SK-N-SH (cell line): ENCODE data around the gene EMP2. TPM values are rescaled to one million over a fixed set of nuclear protein-coding genes. Genes with fewer than 3 reads are reported as not detected.

ENCODE experiments used
- CTCF ChIA-PET: fragments of 300-600, 350-600 bp; formaldehyde crosslinking; extraction: SDS; loops from one replicate; lab custom pipeline; 2021; lab: Yijun Ruan, JAX
- POLR2A ChIA-PET: fragments of 350-600 bp; sonication (Branson Sonifier 250); formaldehyde crosslinking; extraction: SDS; loops from one replicate; lab custom pipeline; 2020; ENCODE audit warnings: antibody characterized with exemption, inconsistent platforms; lab: Yijun Ruan, JAX
- DNase-seq: peaks from one replicate; pipeline ENCODE4 v3.0.0; 2012
- H2AFZ ChIP-seq: fragments of 200-600 bp; sonication (generic); 2 replicates; pipeline ENCODE4 v1.8.1; 2016; ENCODE audit warnings: antibody characterized with exemption, mild to moderate bottlenecking, low read depth
- H3F3A ChIP-seq: fragments of 200-600 bp; sonication (generic); replicated peaks from 2 replicates; pipeline ENCODE3; 2016; ENCODE audit warnings: antibody characterized with exemption, mild to moderate bottlenecking; ENCODE audit not compliant: insufficient read depth
- H3K27ac ChIP-seq, 2 experiments: fragments of 200-500 bp in 1 of 2; fragments of 200-600 bp in 1 of 2; sonication (Bioruptor generic) in 1 of 2; sonication (generic), shearing (Covaris generic) in 1 of 2; 2 replicates each; pipeline versions ENCODE4 v1.5.1 to v1.6.1; 2014 to 2016; ENCODE audit warnings: low read depth in 2 of 2, inconsistent platforms in 1 of 2, low read length in 1 of 2, mild to moderate bottlenecking in 1 of 2, mixed read lengths in 1 of 2
- H3K27me3 ChIP-seq: fragments of 200-600 bp; sonication (generic), shearing (Covaris generic); 2 replicates; pipeline ENCODE4 v1.6.1; 2016; ENCODE audit warnings: mixed run types; ENCODE audit not compliant: insufficient read depth
- H3K36me3 ChIP-seq, 2 experiments: fragments of 200-500 bp in 1 of 2; fragments of 200-600 bp in 1 of 2; sonication (Bioruptor generic) in 1 of 2; sonication (generic) in 1 of 2; replicated peaks in 1 of 2; 2 replicates each; pipeline versions ENCODE3 to v1.5.1; 2014 to 2016; ENCODE audit warnings: low read length in 1 of 2, mild to moderate bottlenecking in 1 of 2; ENCODE audit not compliant: insufficient read depth in 2 of 2, control insufficient read depth in 1 of 2
- H3K4me1 ChIP-seq, 2 experiments: fragments of 200-500 bp in 1 of 2; fragments of 200-600 bp in 1 of 2; sonication (Bioruptor generic) in 1 of 2; sonication (generic), shearing (Covaris generic) in 1 of 2; 2 replicates each; pipeline versions ENCODE4 v1.5.1 to v1.6.1; 2014 to 2016; ENCODE audit warnings: low read depth in 1 of 2, low read length in 1 of 2, mixed run types in 1 of 2; ENCODE audit not compliant: insufficient read depth in 2 of 2, control insufficient read depth in 1 of 2
- H3K4me2 ChIP-seq: fragments of 200-600 bp; sonication (generic), shearing (Covaris generic); 2 replicates; pipeline ENCODE4 v1.6.1; 2017; ENCODE audit warnings: mixed run types
- H3K4me3 ChIP-seq, 2 experiments: fragments of 200-500 bp in 1 of 2; fragments of 200-600 bp in 1 of 2; sonication (Bioruptor generic) in 1 of 2; sonication (generic), shearing (Covaris generic) in 1 of 2; 2 replicates each; pipeline versions ENCODE4 v1.5.1 to v1.8.1; 2014 to 2016; ENCODE audit warnings: low read depth in 2 of 2, inconsistent platforms in 1 of 2, low read length in 1 of 2, mild to moderate bottlenecking in 1 of 2, mixed read lengths in 1 of 2, moderate library complexity in 1 of 2
- H3K79me2 ChIP-seq: fragments of 200-600 bp; sonication (generic); 2 replicates; pipeline ENCODE4 v1.8.1; 2017; ENCODE audit warnings: mild to moderate bottlenecking; ENCODE audit not compliant: insufficient read depth
- H3K9ac ChIP-seq: fragments of 200-600 bp; sonication (generic); 2 replicates; pipeline ENCODE4 v1.6.1; 2017; ENCODE audit warnings: mixed run types
- H3K9me2 ChIP-seq: fragments of 200-600 bp; sonication (generic); 2 replicates; pipeline ENCODE4 v1.6.1; 2017; ENCODE audit warnings: mixed run types
- H3K9me3 ChIP-seq: fragments of 200-600 bp; sonication (generic); 2 replicates; pipeline ENCODE4 v1.6.1; 2017; ENCODE audit warnings: mixed run types, mild to moderate bottlenecking, moderate library complexity
- H4K20me1 ChIP-seq: fragments of 200-600 bp; sonication (generic); 2 replicates; pipeline ENCODE4 v1.6.1; 2017; ENCODE audit warnings: mild to moderate bottlenecking, mixed run types; ENCODE audit not compliant: insufficient read depth
- CTCF ChIP-seq: fragments of 200-600 bp; sonication (generic); IDR thresholded peaks from 2 replicates; pipeline ENCODE4 v1.6.1; 2017; ENCODE audit warnings: antibody characterized with exemption, mild to moderate bottlenecking, moderate library complexity
- EP300 ChIP-seq, 2 experiments: IDR thresholded peaks; 2 replicates each; pipeline versions ENCODE4 v1.4.0 to v1.6.1; 2012; ENCODE audit warnings: borderline replicate concordance in 1 of 2, low read depth in 1 of 2, low read length in 1 of 2
- EZH2phosphoT487 ChIP-seq: fragments of 200-600 bp; sonication (generic); IDR thresholded peaks from 2 replicates; pipeline ENCODE4 v1.6.1; 2017; ENCODE audit warnings: low read depth, mixed run types, mild to moderate bottlenecking, antibody characterized with exemption, moderate library complexity, borderline replicate concordance
- FOXJ3 ChIP-seq: sonication (generic); formaldehyde crosslinking; IDR thresholded peaks from 2 replicates; pipeline ENCODE4 v1.5.1; 2020; ENCODE audit warnings: mild to moderate bottlenecking, missing genetic modification reagents
- GABPA ChIP-seq: IDR thresholded peaks from 2 replicates; pipeline ENCODE4 v1.4.0; 2012; ENCODE audit warnings: low read depth, mild to moderate bottlenecking
- IRF3 ChIP-seq: fragments of 150-350 bp; IDR thresholded peaks from 2 replicates; pipeline ENCODE4 v1.6.1; 2016; ENCODE audit warnings: mild to moderate bottlenecking, low read depth, low read length
- JUND ChIP-seq: IDR thresholded peaks from 2 replicates; pipeline ENCODE4 v1.4.0; 2012
- MAX ChIP-seq: IDR thresholded peaks from 2 replicates; pipeline ENCODE4 v1.4.0; 2012; ENCODE audit warnings: low read depth
- MXI1 ChIP-seq: IDR thresholded peaks from 2 replicates; pipeline ENCODE4 v1.6.1; 2012; ENCODE audit warnings: mild to moderate bottlenecking, low read depth, low read length, improper control_type of control experiment
- PBX3 ChIP-seq: IDR thresholded peaks from 2 replicates; pipeline ENCODE4; 2012
- POLR2AphosphoS5 ChIP-seq: IDR thresholded peaks from 2 replicates; pipeline ENCODE4 v1.6.1; 2012; ENCODE audit warnings: low read depth, low read length
- RAD21 ChIP-seq: IDR thresholded peaks from 2 replicates; pipeline ENCODE4 v1.6.1; 2012; ENCODE audit warnings: mild to moderate bottlenecking, low read length
- RCOR1 ChIP-seq: fragments of 150-350 bp; IDR thresholded peaks from 2 replicates; pipeline ENCODE4 v1.6.1; 2017; ENCODE audit warnings: antibody characterized with exemption, low read length
- REST ChIP-seq: IDR thresholded peaks from 2 replicates; pipeline ENCODE4 v1.6.1; 2012; ENCODE audit warnings: mild to moderate bottlenecking, low read depth, low read length, moderate library complexity
- RFX5 ChIP-seq: IDR thresholded peaks from 2 replicates; pipeline ENCODE4 v1.6.1; 2012; ENCODE audit warnings: mild to moderate bottlenecking, improper control_type of control experiment, low read length
- RXRA ChIP-seq: IDR thresholded peaks from 2 replicates; pipeline ENCODE4 v1.4.0; 2012; ENCODE audit warnings: low read depth, mild to moderate bottlenecking, borderline replicate concordance
- SIN3A ChIP-seq: IDR thresholded peaks from 2 replicates; pipeline ENCODE4 v1.6.1; 2012; ENCODE audit warnings: low read depth, mild to moderate bottlenecking, low read length, moderate library complexity, borderline replicate concordance
- TAF1 ChIP-seq: IDR thresholded peaks from 2 replicates; pipeline ENCODE4 v1.6.1; 2012; ENCODE audit warnings: low read depth, mild to moderate bottlenecking, low read length, moderate library complexity, borderline replicate concordance
- TCF12 ChIP-seq: IDR thresholded peaks from 2 replicates; pipeline ENCODE4 v1.4.0; 2012
- WGBS: methylation state at CpG from one replicate; pipeline ENCODE4 v1.1.6; 2017; ENCODE audit warnings: low lambda C conversion rate; 5-methylcytosine and 5-hydroxymethylcytosine counted together
- polyA plus RNA-seq, 3 experiments: library from polyadenylated mRNA; depleted of rRNA; stranded (reverse); fragments of >200 nt; gene quantifications; 2 replicates each; pipeline ENCODE4 v1.2.3, GENCODE V29; 2012

EMP2 gene
- polyA plus RNA-seq, 1 of the 3 experiments (the other 2 are of a cell fraction), result 4.3 TPM

- TF ChIP-seq CTCF, result no peak
- no peak for TF ChIP-seq GABPA
- TF ChIP-seq IRF3, result no peak
- TF ChIP-seq RCOR1, result no peak
- TF ChIP-seq PBX3, result no peak
- no peak for TF ChIP-seq REST
- no peak for TF ChIP-seq RFX5
- TF ChIP-seq MAX, result no peak
- TF ChIP-seq EZH2phosphoT487, result no peak
Measured at GRCh38 chr16:10612649-10613179, 32.3 kb upstream of the EMP2 start (continued).

DNA sequence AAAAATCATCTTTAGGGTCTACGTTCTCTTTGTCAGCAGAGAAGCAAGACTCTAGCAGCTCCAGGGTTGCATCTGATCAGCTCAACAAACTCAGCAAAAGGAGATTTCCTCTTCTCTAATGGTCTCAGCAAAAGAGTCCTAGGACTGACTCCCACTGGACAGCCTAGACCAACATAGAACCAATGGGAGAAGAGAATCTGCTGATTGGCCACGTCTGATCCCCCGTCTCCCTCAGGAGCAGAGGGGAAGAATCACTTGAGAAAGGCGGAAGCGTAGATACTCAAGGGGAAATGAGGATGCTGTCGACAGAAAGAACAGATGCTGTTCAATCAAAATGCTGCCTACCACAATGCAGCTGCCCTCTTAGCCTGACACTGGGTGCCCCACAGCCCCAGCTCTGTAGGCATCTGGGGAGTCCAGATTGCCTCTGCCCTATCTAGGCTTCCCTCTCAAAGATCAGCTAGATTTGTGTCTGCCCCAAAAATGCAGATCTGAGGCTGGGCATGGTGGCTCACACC, 31.5 kb upstream of the EMP2 start:
- Histone ChIP-seq H3K9me2 (no peaks in the 10 kb centered on the region), H3F3A (peaks cover 7% of the 10 kb centered on the region), H3K4me3 (no peak overlapping the region), H4K20me1 (no peaks in the 10 kb centered on the region), H3K9me3 (no peaks in the 10 kb centered on the region), H3K27ac (no peak overlapping the region), H3K36me3 (no peaks in the 10 kb centered on the region), H2AFZ (no peak overlapping the region), H3K4me2 (no peak overlapping the region), H3K4me1 (peaks cover 1 to 11% of the 10 kb centered on the region in 2 experiments; a peak in 2 of 4 replicates), H3K79me2 (no peaks in the 10 kb centered on the region), H3K9ac (no peak overlapping the region), H3K27me3 (no peaks in the 10 kb centered on the region)
- no peak for TF ChIP-seq TCF12
- no peak for TF ChIP-seq IRF3
- no peak for TF ChIP-seq MXI1
- no peak for TF ChIP-seq TAF1
- TF ChIP-seq EP300 (IDR thresholded peaks at IDR 0.05; ENCODE audit: borderline replicate concordance in 1 of 2, low read depth in 1 of 2, low read length in 1 of 2), result no peak
- TF ChIP-seq RAD21, result no peak
- TF ChIP-seq PBX3, result no peak
- no peak for TF ChIP-seq FOXJ3 (CRISPR knock-in tag)
- no peak for TF ChIP-seq RCOR1
- TF ChIP-seq SIN3A, result no peak
- TF ChIP-seq JUND, result no peak
- TF ChIP-seq POLR2AphosphoS5, result no peak
- TF ChIP-seq RXRA, result no peak
- ChIA-PET CTCF (interaction anchor here (1.6 kb wide), 1 partner anchor 32 kb away, joined by 4 read pairs; the partner anchor contains the start of gene EMP2), POLR2A (no interaction called here)
- DNase-seq, result no peak
- WGBS, result 93% methylated on average over 6 of the region's 6 CpGs
